Measurements from ENCODE around the gene PSTPIP1. TPM values are rescaled to one million over a fixed set of nuclear protein-coding genes. Genes with fewer than 3 reads are reported as not detected.

The PSTPIP1 gene
- total RNA-seq, 2 experiments from 2014 or later: 100 to 125 TPM

DNA sequence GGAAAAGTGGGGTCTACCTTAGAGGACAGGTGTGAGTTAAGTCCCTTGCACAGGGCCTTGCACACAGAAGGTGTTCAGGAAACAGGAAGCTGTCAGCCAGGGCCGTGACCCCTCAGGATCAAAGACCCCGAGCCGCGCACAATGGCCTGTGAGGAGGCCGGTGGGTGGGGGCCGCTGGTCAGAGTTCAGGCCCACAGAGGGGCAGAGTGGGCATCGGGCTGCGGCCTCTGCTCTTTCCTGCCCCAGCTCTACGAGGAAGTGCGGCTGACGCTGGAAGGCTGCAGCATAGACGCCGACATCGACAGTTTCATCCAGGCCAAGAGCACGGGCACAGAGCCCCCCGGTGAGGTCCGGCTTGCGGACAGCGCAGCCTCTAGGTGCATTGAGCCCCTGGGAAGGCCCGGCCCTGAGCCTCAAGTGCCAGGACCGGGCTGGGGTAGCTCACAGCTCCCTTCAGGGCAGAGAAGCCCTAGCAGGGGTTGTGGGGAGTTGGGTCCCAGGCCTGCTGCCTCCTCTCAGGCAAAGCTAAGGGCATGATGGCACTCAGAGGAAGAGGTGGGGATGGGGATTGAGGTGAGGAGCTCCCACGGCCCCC, 37.2 kb downstream of the PSTPIP1 start:
- Mint-ChIP-seq H3K9me3 (ENCODE audit: low read depth) (no peaks in the 10 kb centered on the region), H3K4me3 (no peak overlapping the region), H3K36me3 (ENCODE audit: low read depth) (peaks cover 38% of the 10 kb centered on the region), H3K27ac (peak overlapping the region; percentile 51), H3K27me3 (no peaks in the 10 kb centered on the region), H3K4me1 (no peaks in the 10 kb centered on the region)
- POLR2A ChIA-PET: no interaction called here
- intact Hi-C loops (cut with DNase I, micrococcal nuclease): no loop called here
- no peak for ATAC-seq
- CTCF ChIA-PET: interaction anchor here (0.7 to 6.7 kb wide), 7 partner anchors 14 to 67 kb away, joined by 3 to 44 read pairs (median 3); no protein-coding TSS in a partner anchor
- DNase-seq: no peak

DNA sequence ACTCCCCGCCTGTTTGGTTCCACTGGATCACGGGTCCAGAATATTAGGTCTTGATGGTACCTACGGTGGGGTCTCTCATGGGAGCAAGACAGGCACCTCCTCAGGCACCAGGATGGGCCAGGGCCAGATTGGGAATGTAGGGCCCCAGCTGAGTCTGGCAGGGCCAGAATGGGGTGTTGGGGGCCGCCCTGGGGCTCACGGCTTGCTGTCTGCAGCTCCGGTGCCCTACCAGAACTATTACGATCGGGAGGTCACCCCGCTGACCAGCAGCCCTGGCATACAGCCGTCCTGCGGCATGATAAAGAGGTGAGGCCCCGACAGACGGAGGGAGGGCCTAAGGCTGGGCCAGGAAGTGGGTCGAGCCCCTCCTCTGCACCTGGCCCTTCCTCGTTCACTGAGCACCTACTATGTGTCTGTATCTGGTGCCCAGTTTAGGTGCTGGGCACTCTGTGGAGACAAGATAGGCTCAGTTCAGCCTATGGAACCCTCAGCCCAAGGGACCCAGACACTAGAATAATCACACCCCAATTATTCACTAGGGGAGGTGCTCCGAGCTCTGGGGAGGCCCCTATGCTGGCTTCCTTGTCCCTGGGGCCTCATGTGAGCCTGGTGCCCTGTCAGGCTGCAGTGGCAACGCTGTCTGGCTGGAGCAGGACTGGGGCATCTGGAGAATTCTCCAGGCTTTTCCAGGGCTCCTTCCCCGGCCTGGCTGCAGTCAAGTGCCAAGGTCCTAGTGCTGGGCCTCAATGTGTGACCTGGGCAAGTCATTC, 37.9 kb downstream of the PSTPIP1 start:
- Mint-ChIP-seq H3K36me3 (ENCODE audit: low read depth) (peaks cover 43% of the 10 kb centered on the region), H3K4me1 (no peaks in the 10 kb centered on the region), H3K27me3 (no peaks in the 10 kb centered on the region), H3K9me3 (ENCODE audit: low read depth) (no peaks in the 10 kb centered on the region), H3K4me3 (no peak overlapping the region), H3K27ac (no peak overlapping the region)
- DNase-seq (peak; percentile 4), ATAC-seq (no peak)
- ChIA-PET CTCF (interaction anchor here (1.5 to 6.7 kb wide), 3 partner anchors 20 to 59 kb away, joined by 3 to 44 read pairs (median 7); no protein-coding TSS in a partner anchor), POLR2A (no interaction called here)
- intact Hi-C loops (cut with DNase I, micrococcal nuclease): no loop called here

DNA sequence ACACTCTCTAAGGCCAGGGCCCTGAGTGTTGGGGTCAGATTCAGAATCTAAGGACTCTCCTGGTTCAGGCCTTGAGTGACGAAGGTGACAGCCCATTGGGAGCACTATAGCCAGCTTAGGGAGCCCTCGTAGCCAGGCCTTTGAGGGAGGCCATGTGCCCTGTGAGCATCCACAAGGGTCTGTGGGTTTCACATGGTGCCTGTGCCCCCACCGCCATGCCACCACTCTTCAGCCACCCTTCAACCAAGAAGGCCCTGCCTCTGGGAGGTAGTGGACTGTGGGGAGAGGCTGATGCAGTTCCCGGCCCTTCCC, 38.4 kb downstream of the PSTPIP1 start:
- Mint-ChIP-seq H3K27me3 (no peaks in the 10 kb centered on the region), H3K9me3 (ENCODE audit: low read depth) (no peaks in the 10 kb centered on the region), H3K36me3 (ENCODE audit: low read depth) (peaks cover 46% of the 10 kb centered on the region), H3K27ac (no peak overlapping the region), H3K4me3 (no peak overlapping the region), H3K4me1 (no peaks in the 10 kb centered on the region)
- ChIA-PET POLR2A (interaction anchor here (0.5 kb wide), 1 partner anchor 967 kb away, joined by 5 read pairs; no protein-coding TSS in a partner anchor), CTCF (interaction anchor here (1.5 to 6.7 kb wide), 3 partner anchors 18 to 60 kb away, joined by 3 to 44 read pairs (median 22); no protein-coding TSS in a partner anchor)
- ATAC-seq: no peak
- intact Hi-C loops (cut with DNase I, micrococcal nuclease): no loop called here
- DNase-seq: peak; percentile 4

DNA sequence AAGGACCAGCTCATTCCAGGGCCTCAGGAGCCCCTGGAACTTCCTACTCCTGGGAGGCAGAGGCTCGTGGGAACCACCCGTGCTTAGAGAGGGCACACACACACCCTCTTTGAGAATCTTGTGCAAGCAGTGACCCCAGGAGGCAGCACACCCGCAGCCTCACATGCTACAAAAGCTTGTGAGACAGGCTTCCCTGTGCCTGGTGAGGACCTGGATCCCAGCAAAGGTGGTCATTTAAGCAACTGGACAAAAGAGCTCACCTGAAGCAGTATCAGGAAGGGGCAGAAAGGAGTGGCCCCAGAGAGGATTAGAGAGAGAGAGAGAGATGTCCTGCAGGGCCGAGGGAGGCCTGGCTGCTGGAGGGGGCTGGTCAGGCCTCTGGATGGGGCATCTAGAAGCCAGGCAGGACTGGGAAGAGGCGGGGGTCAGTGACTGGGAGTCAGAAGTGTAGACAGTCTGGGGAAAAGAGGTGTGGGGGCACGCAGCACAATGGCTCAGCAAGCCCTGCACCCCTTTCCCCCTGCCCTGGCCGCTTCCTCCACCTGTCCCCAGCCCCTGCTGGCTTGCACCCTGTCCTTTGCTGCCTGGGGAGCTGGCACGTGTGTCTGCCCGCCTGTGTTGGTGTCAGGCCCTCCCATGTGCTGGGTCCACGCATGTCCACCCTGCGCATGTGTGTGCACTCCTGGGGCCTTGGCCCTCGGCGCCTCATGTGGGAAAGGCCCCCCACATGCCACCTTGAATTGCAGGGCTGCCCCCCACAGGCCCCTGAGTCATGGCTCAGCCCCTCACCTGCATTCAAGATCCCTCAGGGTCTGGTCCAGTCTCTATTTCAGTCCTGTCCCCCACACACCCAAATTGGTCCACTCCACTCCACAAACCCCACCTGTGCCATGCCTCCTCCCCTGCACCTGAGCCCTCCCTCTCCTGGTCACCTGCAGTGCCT, 39.1 kb downstream of the PSTPIP1 start:
- POLR2A ChIA-PET: interaction anchor here (0.5 kb wide), 1 partner anchor 968 kb away, joined by 5 read pairs; no protein-coding TSS in a partner anchor
- H3K4me1 Mint-ChIP-seq: no peaks in the 10 kb centered on the region
- DNase-seq (peak; percentile 6), ATAC-seq (no peak)
- H3K36me3 Mint-ChIP-seq (ENCODE audit: low read depth): peaks cover 49% of the 10 kb centered on the region
- H3K4me3 Mint-ChIP-seq: no peak overlapping the region
- H3K9me3 Mint-ChIP-seq (ENCODE audit: low read depth): no peaks in the 10 kb centered on the region
- intact Hi-C loops (cut with DNase I, micrococcal nuclease): no loop called here
- no peaks in the 10 kb centered on the region for H3K27me3 Mint-ChIP-seq
- CTCF ChIA-PET: interaction anchor here (0.8 to 6.7 kb wide), 10 partner anchors 11 to 73 kb away, joined by 3 to 44 read pairs (median 4); no protein-coding TSS in a partner anchor
- no peak overlapping the region for H3K27ac Mint-ChIP-seq

DNA sequence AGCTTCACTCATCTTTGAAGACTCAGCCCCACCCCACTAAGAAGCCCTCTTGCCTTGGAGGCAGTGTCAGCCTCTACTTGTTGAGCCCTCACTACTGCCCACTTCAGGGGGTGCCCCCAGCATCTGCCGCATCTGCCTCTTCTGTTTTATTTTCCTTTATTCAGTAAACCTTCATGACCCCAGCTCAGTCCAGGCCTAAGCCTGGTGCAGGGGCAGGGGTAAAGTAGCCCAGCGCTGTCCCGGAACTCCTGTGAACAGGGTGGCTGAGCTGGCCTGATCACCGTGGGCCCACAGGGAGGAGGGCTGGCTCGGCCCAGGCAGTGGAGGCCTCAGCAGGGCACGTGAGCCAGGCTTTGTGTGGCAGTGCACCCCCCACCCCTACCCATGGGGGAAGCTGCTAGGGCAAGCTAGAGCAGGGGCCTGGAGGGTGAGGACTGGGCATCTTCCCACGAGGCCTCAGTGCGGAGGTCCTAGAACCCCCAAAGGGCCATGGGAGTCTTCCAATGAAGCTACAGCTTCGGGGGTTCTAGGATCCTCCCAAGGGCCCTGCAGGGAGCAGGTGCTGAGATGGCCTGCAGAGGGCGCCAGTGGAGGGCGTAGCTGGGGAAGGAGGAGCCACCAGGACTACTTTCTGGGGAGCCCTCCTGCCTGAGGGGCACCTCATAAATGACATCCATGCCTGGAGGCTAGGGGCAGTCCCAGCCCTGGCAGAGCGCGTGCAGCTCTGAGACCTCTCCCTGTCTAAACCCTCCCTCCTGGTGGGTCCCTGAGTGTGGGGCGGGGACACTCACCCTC, 40.0 kb downstream of the PSTPIP1 start:
- peaks cover 49% of the 10 kb centered on the region for H3K36me3 Mint-ChIP-seq (ENCODE audit: low read depth)
- intact Hi-C loops (cut with DNase I, micrococcal nuclease): no loop called here
- peak; percentile 61 for ATAC-seq
- no peaks in the 10 kb centered on the region for H3K27me3 Mint-ChIP-seq
- DNase-seq: peak; percentile 80
- H3K27ac Mint-ChIP-seq: no peak overlapping the region
- CTCF ChIA-PET: interaction anchor here (0.6 to 6.7 kb wide), 20 partner anchors 11 to 1197 kb away, joined by 3 to 44 read pairs (median 4); no protein-coding TSS in a partner anchor
- H3K4me1 Mint-ChIP-seq: no peaks in the 10 kb centered on the region
- no peak overlapping the region for H3K4me3 Mint-ChIP-seq
- no peaks in the 10 kb centered on the region for H3K9me3 Mint-ChIP-seq (ENCODE audit: low read depth)
- POLR2A ChIA-PET: interaction anchor here (0.9 kb wide), 1 partner anchor 37 kb away, joined by 3 read pairs; no protein-coding TSS in a partner anchor

DNA sequence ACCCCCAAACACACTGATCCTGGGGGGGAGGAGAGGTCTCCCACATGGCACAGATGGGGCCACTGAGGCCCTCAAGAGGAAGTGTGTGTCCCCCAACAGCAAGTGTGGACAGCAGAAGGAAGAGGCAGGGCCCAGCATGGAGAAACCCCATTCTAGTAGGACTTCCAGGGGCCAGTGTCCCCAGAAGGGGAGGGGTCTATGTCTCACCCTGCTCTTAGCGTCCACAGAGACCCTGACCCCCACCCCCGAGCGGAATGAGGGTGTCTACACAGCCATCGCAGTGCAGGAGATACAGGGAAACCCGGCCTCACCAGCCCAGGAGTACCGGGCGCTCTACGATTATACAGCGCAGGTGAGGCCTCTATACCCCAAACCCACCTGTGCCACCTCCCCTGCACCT, 40.7 kb downstream of the PSTPIP1 start:
- no peaks in the 10 kb centered on the region for H3K9me3 Mint-ChIP-seq (ENCODE audit: low read depth)
- ATAC-seq (no peak), DNase-seq (no peak)
- POLR2A ChIA-PET: interaction anchor here (0.9 kb wide), 1 partner anchor 37 kb away, joined by 3 read pairs; no protein-coding TSS in a partner anchor
- CTCF ChIA-PET: interaction anchor here (0.6 to 6.7 kb wide), 19 partner anchors 10 to 1198 kb away, joined by 3 to 44 read pairs (median 3); no protein-coding TSS in a partner anchor
- no peaks in the 10 kb centered on the region for H3K27me3 Mint-ChIP-seq
- peaks cover 53% of the 10 kb centered on the region for H3K36me3 Mint-ChIP-seq (ENCODE audit: low read depth)
- H3K27ac Mint-ChIP-seq: no peak overlapping the region
- intact Hi-C loops (cut with DNase I, micrococcal nuclease): no loop called here
- H3K4me1 Mint-ChIP-seq: no peaks in the 10 kb centered on the region
- no peak overlapping the region for H3K4me3 Mint-ChIP-seq

DNA sequence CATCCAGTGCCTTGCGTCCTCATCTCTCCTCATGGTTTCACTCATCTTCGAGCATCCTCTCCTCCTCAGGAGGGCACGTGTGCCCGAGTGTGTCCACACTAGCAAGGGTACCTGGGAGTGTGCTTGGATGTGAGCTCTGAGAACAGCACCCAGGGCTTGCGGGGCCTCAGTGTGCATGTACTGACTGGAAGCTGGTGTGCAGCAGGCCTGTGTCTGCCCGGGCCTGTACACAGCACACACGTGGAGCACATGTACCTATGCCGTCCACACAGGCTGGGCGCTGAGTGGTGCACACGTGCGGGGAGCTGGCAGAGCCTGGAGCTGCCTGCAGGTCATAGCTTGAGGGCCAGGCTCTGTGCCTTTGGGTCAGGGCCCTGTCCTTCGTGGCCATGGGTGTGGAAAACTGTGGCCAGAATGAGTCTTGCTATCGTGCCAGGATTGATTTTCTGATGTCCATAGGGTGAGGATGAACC, 41.1 kb downstream of the PSTPIP1 start:
- Mint-ChIP-seq H3K9me3 (ENCODE audit: low read depth) (no peaks in the 10 kb centered on the region), H3K4me3 (no peak overlapping the region), H3K36me3 (ENCODE audit: low read depth) (peaks cover 56% of the 10 kb centered on the region), H3K27ac (no peak overlapping the region), H3K4me1 (peaks cover 2% of the 10 kb centered on the region), H3K27me3 (no peaks in the 10 kb centered on the region)
- ATAC-seq (no peak), DNase-seq (peak; percentile 5)
- CTCF ChIA-PET: interaction anchor here (0.6 to 6.7 kb wide), 8 partner anchors 14 to 327 kb away, joined by 3 to 44 read pairs (median 4); no protein-coding TSS in a partner anchor
- intact Hi-C loops (cut with DNase I, micrococcal nuclease): no loop called here
- POLR2A ChIA-PET: interaction anchor here (0.6 to 0.9 kb wide), 2 partner anchors 12 to 38 kb away, joined by 3 read pairs; no protein-coding TSS in a partner anchor

DNA sequence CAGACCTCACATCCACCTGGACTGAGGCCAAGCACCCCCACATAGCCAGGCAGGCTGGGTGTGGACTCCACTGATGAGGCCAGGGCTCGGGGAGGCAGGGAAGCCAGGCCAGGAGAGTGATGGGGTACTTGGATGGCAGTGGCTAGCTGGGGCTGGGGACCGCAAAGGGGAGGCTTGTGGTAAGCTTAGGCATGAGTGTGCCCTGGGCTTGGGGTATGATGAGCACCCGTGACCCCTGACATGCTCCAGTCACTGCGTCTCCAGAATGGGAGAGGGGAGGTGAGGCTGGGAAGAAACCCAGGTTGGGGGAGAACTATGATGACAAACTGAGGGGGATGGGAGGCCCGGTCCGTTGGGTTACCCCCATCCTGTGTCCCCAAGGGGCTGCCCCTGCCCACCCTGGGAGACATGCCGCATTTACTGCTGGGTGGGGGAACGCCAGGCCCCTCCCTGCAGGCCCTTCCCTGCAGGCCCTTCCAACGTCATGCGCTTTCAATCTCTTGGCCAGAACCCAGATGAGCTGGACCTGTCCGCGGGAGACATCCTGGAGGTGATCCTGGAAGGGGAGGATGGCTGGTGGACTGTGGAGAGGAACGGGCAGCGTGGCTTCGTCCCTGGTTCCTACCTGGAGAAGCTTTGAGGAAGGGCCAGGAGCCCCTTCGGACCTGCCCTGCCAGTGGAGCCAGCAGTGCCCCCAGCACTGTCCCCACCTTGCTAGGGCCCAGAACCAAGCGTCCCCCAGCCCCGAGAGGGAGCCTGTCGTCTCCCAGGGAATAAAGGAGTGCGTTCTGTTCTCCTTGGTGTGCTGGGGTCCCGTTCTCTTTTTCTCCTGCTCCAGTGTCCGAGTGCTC, 41.8 kb downstream of the PSTPIP1 start:
- Mint-ChIP-seq H3K4me3 (no peak overlapping the region), H3K9me3 (ENCODE audit: low read depth) (no peaks in the 10 kb centered on the region), H3K36me3 (ENCODE audit: low read depth) (peaks cover 57% of the 10 kb centered on the region), H3K4me1 (peaks cover 2% of the 10 kb centered on the region), H3K27me3 (no peaks in the 10 kb centered on the region), H3K27ac (no peak overlapping the region)
- ChIA-PET CTCF (interaction anchor here (0.6 to 6.7 kb wide), 9 partner anchors 14 to 747 kb away, joined by 3 to 44 read pairs (median 3); no protein-coding TSS in a partner anchor), POLR2A (interaction anchor here (0.6 kb wide), 2 partner anchors 11 to 15 kb away, joined by 3 read pairs; no protein-coding TSS in a partner anchor)
- ATAC-seq (no peak), DNase-seq (peak; percentile 9)
- intact Hi-C loops (cut with DNase I, micrococcal nuclease): no loop called here

DNA sequence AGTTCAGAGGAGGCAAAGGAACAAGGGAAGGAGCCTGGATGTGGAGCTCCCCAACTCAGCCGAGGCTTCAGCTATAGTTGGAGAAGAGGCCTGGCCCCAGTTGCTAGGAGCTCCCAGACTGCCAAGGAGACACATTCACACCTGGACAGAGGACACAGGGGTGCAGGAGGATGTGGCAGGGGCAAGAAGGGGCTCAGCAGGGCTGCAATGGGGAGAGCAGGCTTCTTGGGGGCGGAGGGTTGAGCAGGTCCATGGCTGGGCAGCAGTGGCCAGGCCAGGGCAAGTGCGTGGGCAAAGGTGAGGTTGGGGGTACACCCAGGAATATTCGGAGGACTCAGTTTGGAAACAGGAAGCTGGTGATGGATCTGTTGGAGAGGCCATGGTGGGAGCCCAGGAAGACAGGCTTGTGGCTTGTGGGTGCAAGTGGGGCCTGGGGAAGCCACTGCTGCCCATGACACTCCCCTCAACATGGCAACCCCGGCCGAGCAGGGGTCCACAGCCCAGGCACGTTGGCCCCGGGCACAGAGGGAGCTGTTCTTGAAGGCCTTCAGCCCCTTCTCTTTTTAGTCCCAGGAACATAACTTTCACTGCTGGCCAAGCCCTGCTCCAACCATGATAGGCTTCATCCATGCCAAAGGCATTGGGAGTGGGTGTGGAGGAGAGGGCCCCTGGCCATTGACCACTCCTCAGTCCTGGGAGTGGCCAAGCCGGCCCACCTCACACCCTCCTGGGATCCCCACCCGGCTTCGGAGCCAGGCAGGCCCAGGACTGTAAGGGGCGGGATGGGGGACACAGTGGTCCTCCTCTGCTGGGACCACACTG, 42.7 kb downstream of the PSTPIP1 start:
- Mint-ChIP-seq H3K9me3 (ENCODE audit: low read depth) (no peaks in the 10 kb centered on the region), H3K36me3 (ENCODE audit: low read depth) (peaks cover 60% of the 10 kb centered on the region), H3K4me1 (peaks cover 2% of the 10 kb centered on the region), H3K27ac (no peak overlapping the region), H3K4me3 (peak overlapping the region; percentile 19), H3K27me3 (no peaks in the 10 kb centered on the region)
- POLR2A ChIA-PET: interaction anchor here (0.6 kb wide), 1 partner anchor 16 kb away, joined by 3 read pairs; no protein-coding TSS in a partner anchor
- CTCF ChIA-PET: interaction anchor here (0.6 to 1.0 kb wide), 4 partner anchors 21 to 747 kb away, joined by 3 read pairs; no protein-coding TSS in a partner anchor
- peak; percentile 8 for DNase-seq
- no peak for ATAC-seq
- intact Hi-C loops (cut with DNase I, micrococcal nuclease): loop anchor here in 1 of 2 experiments (2.0 kb wide), 1 partner anchor 33 kb away; the partner anchor contains the start of gene TSPAN3
